ENCODE data around the gene TBX4. TPM values are rescaled to one million over a fixed set of nuclear protein-coding genes. Genes with fewer than 3 reads are reported as not detected.

TBX4 gene
- total and polyA plus RNA-seq, 9 of the 15 experiments (the other 6 are each of a cell fraction or from before 2014, with no cell fraction given), result not detected

GRCh38 chr17:61422869-61423268 lies 29.4 kb upstream of the TBX4 start:
- CTCF ChIA-PET (ENCODE audit: low intra/inter-chr PET ratio), result no interaction called here
- FAIRE-seq (no peak), ATAC-seq (no peak), DNase-seq (ENCODE audit: extremely low read depth in 1 of 4, low spot score in 3 of 4) (no peak)
- H3K79me2 ChIP-seq (ENCODE audit: control insufficient read depth, insufficient read depth, low read length), result no peaks in the 10 kb centered on the region
- intact Hi-C loops (cut with micrococcal nuclease) (no loop called here), in situ Hi-C loops (cut with MboI) (loop anchor here (5.0 to 10.0 kb wide), 2 partner anchors 129 to 422 kb away; no protein-coding TSS in a partner anchor)
- H3K9ac ChIP-seq (ENCODE audit: insufficient read depth in 1 of 2, low read depth in 2 of 2, low read length in 2 of 2), result no peak overlapping the region
- H3K4me2 ChIP-seq (ENCODE audit: insufficient read depth, low read length), result no peak overlapping the region
- no peak overlapping the region for H2AFZ ChIP-seq (ENCODE audit: low read depth, low read length)
- no peaks in the 10 kb centered on the region for H3K9me3 ChIP-seq (replicated peaks; ENCODE audit: control insufficient read depth, insufficient read depth, low read depth, low read length)
- H4K20me1 ChIP-seq (replicated peaks; ENCODE audit: control insufficient read depth, insufficient read depth, low read length), result no peaks in the 10 kb centered on the region
- whole genome bisulfite sequencing (ENCODE audit: insufficient coverage, low coverage, missing lambda C conversion rate), result 0% methylated on average over 2 of the region's 2 CpGs
- POLR2A ChIA-PET, result no interaction called here
- H3K4me1 ChIP-seq (replicated peaks in 1 of 2; ENCODE audit: control insufficient read depth in 2 of 2, insufficient read depth in 2 of 2, low read length in 2 of 2), result no peaks in the 10 kb centered on the region
- no peak overlapping the region for H3K27ac ChIP-seq (ENCODE audit: extremely low read depth, low read depth, low read length)
- no TSS peak for BruUV-seq (replicated peaks)
- TF ChIP-seq CTBP1 (IDR thresholded peaks at IDR 0.05; ENCODE audit: borderline replicate concordance) (no peak), RBM15 (IDR thresholded peaks at IDR 0.05; ENCODE audit: insufficient read depth, low read length) (no peak), EHMT2 (IDR thresholded peaks at IDR 0.05) (no peak), BACH1 (tag; IDR thresholded peaks at IDR 0.05) (no peak), RAD21 (CRISPR knock-in tag; conservative IDR thresholded peaks at IDR 0.05 in 1 of 2, IDR thresholded peaks at IDR 0.05 in 1 of 2) (no peak), HNRNPH1 (optimal IDR thresholded peaks at IDR 0.05; ENCODE audit: low read depth, low read length) (no peak), SAFB2 (IDR thresholded peaks at IDR 0.05; ENCODE audit: borderline replicate concordance, low read depth, low read length, severe bottlenecking) (no peak), YY1 (IDR thresholded peaks at IDR 0.05; ENCODE audit: borderline replicate concordance in 1 of 3, control insufficient read depth in 1 of 3, extremely low read depth in 1 of 3, insufficient read depth in 3 of 3, insufficient read length in 1 of 3, insufficient replicate concordance in 2 of 3, low read depth in 1 of 3, low read length in 2 of 3) (no peak), ZNF551 (CRISPR knock-in tag; IDR thresholded peaks at IDR 0.05) (no peak), ADNP (tag; IDR thresholded peaks at IDR 0.05) (no peak), NR2C1 (IDR thresholded peaks at IDR 0.05) (no peak), NR2C1 (tag; IDR thresholded peaks at IDR 0.05) (no peak), TAF15 (IDR thresholded peaks at IDR 0.05; ENCODE audit: low read depth, low read length) (no peak), TBL1XR1 (IDR thresholded peaks at IDR 0.05; ENCODE audit: low read length in 2 of 2) (no peak), HSF4 (CRISPR knock-in tag; IDR thresholded peaks at IDR 0.05; ENCODE audit: borderline replicate concordance) (no peak), CGGBP1 (CRISPR knock-in tag; IDR thresholded peaks at IDR 0.05) (no peak), ZC3H11A (IDR thresholded peaks at IDR 0.05; ENCODE audit: low read depth, low read length) (no peak), HDAC6 (IDR thresholded peaks at IDR 0.05; ENCODE audit: low read depth, low read length) (no peak), SIRT6 (IDR thresholded peaks at IDR 0.05; ENCODE audit: low read depth, low read length) (no peak)
- TF ChIP-seq, protein P1, sequence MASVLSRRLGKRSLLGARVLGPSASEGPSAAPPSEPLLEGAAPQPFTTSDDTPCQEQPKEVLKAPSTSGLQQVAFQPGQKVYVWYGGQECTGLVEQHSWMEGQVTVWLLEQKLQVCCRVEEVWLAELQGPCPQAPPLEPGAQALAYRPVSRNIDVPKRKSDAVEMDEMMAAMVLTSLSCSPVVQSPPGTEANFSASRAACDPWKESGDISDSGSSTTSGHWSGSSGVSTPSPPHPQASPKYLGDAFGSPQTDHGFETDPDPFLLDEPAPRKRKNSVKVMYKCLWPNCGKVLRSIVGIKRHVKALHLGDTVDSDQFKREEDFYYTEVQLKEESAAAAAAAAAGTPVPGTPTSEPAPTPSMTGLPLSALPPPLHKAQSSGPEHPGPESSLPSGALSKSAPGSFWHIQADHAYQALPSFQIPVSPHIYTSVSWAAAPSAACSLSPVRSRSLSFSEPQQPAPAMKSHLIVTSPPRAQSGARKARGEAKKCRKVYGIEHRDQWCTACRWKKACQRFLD (CRISPR knock-in tag; IDR thresholded peaks at IDR 0.05), result no peak
- H3K9me1 ChIP-seq (ENCODE audit: control insufficient read depth, insufficient read depth, low read length), result no peaks in the 10 kb centered on the region
- H3K36me3 ChIP-seq (ENCODE audit: control insufficient read depth, insufficient read depth, low read length), result no peaks in the 10 kb centered on the region
- no peak overlapping the region for H3K4me3 ChIP-seq
- H3K27me3 ChIP-seq (ENCODE audit: control insufficient read depth in 2 of 2, insufficient read depth in 2 of 2, low read length in 2 of 2), result peaks cover 7 to 28% of the 10 kb centered on the region in 2 experiments; a peak in 4 of 5 replicates

Data from K562 (cell line).